Epithelial cell of proximal tubule (primary cell): ENCODE measurements around the gene ZWILCH. TPM values are rescaled to one million over a fixed set of nuclear protein-coding genes. Genes with fewer than 3 reads are reported as not detected.

ENCODE experiments used
- DNase-seq: peaks from one replicate; pipeline ENCODE4 v3.0.0-alpha.2; 2011; ENCODE audit warnings: low read depth
- H3K4me3 ChIP-seq: 2 replicates; pipeline ENCODE4 v1.5.1; 2011; ENCODE audit warnings: low read depth, mild to moderate bottlenecking, low read length
- CTCF ChIP-seq: conservative IDR thresholded peaks from 2 replicates; pipeline ENCODE4 v1.5.1; 2012; ENCODE audit warnings: low read depth, mild to moderate bottlenecking, low read length
- total RNA-seq: library from RNA; depleted of rRNA; stranded (reverse); fragments of >200 nt; gene quantifications from 2 replicates; pipeline ENCODE4 v1.2.3, GENCODE V29; 2015

ZWILCH gene
- total RNA-seq, 1 donor from 2014 or later = 30.6 TPM

DNA sequence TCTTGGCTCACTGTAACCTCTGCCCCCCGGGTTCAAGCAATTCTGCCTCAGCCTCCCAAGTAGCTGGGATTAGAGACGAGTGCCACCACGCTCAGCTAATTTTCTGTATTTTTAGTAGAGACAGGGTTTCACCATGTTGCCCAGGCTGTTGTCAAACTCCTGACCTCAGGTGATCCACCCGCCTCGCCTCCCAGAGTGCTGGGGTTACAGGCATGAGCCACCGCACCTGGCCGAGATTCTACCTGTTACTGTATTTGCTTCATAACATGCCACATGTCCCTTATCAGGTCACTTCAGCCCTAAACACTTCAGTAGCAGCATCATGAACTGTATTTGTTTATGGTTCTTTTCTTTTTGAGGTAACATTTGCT, 68.2 kb downstream of the ZWILCH start:
- H3K4me3 ChIP-seq = no peak overlapping the region
- no peak for TF ChIP-seq CTCF
- no peak for DNase-seq

DNA sequence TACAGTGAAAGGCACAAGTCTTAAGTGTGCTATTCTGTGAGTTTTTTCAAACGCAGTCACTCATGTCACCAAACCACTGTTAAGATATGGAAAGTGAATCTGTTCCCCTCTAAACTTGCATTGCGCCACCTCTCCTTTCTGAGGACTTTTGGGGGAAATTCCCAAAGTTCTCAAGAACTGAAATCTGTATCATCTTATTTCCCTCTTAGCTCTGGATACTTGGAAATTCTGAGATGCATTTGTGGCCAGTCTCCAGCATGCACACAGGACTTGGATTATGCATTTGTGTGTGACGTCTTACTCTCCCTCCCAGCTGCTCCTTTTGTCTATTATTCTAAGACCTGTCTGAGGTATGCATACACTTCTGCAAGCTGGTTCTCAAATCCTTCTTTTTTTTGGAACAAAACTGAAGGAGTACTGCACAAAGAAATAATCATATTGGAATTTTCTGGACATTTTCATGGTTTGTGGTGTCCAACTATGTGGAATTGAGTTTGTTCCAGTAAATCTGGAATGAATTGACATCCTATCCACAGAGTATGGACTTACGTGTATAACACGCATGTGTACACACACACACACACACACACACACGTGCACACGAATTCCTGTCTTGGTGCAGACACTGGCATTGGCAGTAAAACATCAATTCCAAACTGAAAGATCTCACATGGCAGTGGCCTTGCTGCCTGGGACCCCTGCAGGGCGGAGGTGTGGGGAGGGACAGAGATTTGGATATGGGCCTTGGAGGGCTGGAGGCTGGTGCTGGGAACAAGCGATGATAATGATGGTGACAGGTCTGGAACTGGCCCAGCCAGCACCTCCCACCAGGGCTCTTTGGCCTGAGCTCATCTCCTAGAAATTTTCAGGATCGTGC, 68.8 kb downstream of the ZWILCH start:
- DNase-seq = no peak
- no peak for TF ChIP-seq CTCF
- no peak overlapping the region for H3K4me3 ChIP-seq

GRCh38 chr15:66574596-66574950, 69.4 kb downstream of the ZWILCH start:
- H3K4me3 ChIP-seq = no peak overlapping the region
- DNase-seq = no peak
- TF ChIP-seq CTCF = no peak

- H3K4me3 ChIP-seq = no peak overlapping the region
- no peak for DNase-seq
- TF ChIP-seq CTCF = no peak
Measured at GRCh38 chr15:66578286-66578875, 73.3 kb downstream of the ZWILCH start.

DNA sequence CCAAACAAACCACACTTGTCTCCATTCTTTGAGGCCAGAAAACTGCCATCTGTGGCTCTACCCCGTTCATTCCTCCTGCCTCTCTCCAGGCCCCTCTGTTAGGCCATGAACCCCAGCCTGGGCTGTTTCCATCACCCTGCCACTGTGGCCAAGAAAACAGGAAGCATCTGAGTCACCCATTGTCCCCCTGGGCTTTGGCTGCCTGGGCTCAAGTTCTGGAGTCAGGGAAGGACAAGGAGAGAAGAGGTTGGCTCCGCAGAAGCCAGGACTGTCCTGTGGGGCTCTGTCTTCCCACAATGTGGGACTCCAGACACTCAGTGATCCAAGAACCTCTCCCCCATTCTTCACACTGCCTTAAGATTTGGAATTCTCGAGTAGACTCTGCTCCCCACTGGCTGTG, 75.5 kb downstream of the ZWILCH start:
- DNase-seq = no peak
- no peak for TF ChIP-seq CTCF
- no peak overlapping the region for H3K4me3 ChIP-seq

GRCh38 chr15:66581972-66582537, 76.9 kb downstream of the ZWILCH start:
- TF ChIP-seq CTCF = no peak
- H3K4me3 ChIP-seq = no peak overlapping the region
- DNase-seq = no peak
